HG02571 (cell line): ENCODE measurements around the gene OR2V1.

Experiments
- ATAC-seq: cut with Tn5 transposase; IDR thresholded peaks from one replicate; pipeline ENCODE4 v1.9.1; 2021; ENCODE audit warnings: mild to moderate bottlenecking, moderate library complexity; ENCODE audit not compliant: unreplicated experiment

OR2V1 gene

GRCh38 chr5:181076920-181077319 is 54.0 kb downstream of the OR2V1 start:
- no peak for ATAC-seq
